Measurements from ENCODE around the gene TSGA10IP. TPM values are rescaled to one million over a fixed set of nuclear protein-coding genes. Genes with fewer than 3 reads are reported as not detected.
"Not testable (repeated sequence)": the region's sequence is repeated elsewhere in the genome, so short reads cannot be mapped to it uniquely, and the experiment has no call there.

The TSGA10IP gene
- total RNA-seq, 1 donor: not detected

DNA sequence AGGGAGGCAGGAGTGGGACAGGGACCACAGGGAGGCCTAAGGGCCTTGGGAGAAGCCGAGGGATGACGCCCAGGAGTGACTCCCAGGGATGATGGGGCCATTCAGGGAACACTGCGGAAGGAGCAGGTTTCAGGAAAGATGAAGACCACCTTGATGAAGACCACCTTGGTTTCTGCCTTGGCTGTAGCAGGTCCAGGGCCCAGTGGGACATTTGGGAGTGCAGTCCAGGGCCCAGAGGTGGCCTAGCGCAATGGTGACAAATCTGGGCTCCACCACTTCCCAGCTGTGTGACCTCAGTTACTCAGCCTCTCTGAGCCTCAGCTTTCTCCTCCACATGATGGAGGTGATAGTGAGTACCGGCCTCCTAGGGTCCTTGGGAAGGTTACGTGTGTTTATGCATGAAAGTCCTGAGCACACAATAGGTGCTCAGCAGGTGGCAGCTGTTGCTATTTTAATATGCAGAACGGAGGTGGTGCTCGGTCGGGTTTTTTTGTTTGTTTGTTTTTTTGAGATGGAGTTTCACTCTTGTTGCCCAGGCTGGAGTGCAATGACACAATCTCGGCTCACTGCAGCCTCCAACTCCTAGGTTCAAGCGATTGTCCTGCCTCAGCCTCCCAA, 770 bp downstream of the TSGA10IP start:
- H3K4me3 ChIP-seq (ENCODE audit: low read depth, low read length): no peak overlapping the region
- TF ChIP-seq CTCF (IDR thresholded peaks at IDR 0.05; ENCODE audit: insufficient read depth, low read length): no peak
- no peak for DNase-seq (ENCODE audit: low read depth)

- DNase-seq (ENCODE audit: low read depth): no peak
- TF ChIP-seq CTCF (IDR thresholded peaks at IDR 0.05; ENCODE audit: insufficient read depth, low read length): no peak
These were observed 1.4 kb downstream of the TSGA10IP start for GRCh38 chr11:65946655-65947054.

DNA sequence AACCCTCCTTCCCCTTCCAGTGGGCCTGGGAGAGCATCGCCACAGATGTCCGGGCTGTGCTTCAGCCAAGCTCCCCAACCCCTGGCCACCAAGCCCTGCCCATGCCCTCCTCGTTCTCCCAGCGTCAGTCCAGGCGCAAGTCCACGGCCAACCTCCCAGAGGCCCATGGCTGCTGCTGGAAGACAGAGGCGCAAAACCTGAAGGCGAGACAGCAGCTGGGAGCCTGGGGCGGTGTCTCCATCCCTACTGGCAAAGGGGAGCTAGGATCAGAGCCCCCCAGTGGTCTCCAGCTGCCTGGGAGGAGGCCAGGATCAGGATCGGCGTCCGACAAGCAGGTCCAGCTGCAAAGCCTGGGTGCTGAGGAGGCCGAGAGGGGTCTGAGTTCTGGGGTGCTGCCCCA, 1.9 kb downstream of the TSGA10IP start:
- no peak for TF ChIP-seq CTCF (IDR thresholded peaks at IDR 0.05; ENCODE audit: insufficient read depth, low read length)
- no peak overlapping the region for H3K4me3 ChIP-seq (ENCODE audit: low read depth, low read length)
- no peak for DNase-seq (ENCODE audit: low read depth)

More at GRCh38 chr11:65946655-65947054, 1.4 kb downstream of the TSGA10IP start:
- no peak overlapping the region for H3K4me3 ChIP-seq (ENCODE audit: low read depth, low read length)

GRCh38 chr11:65947603-65948125, 2.4 kb downstream of the TSGA10IP start:
- no peak overlapping the region for H3K4me3 ChIP-seq (ENCODE audit: low read depth, low read length)
- TF ChIP-seq CTCF (IDR thresholded peaks at IDR 0.05; ENCODE audit: insufficient read depth, low read length): no peak
- DNase-seq (ENCODE audit: low read depth): no peak

DNA sequence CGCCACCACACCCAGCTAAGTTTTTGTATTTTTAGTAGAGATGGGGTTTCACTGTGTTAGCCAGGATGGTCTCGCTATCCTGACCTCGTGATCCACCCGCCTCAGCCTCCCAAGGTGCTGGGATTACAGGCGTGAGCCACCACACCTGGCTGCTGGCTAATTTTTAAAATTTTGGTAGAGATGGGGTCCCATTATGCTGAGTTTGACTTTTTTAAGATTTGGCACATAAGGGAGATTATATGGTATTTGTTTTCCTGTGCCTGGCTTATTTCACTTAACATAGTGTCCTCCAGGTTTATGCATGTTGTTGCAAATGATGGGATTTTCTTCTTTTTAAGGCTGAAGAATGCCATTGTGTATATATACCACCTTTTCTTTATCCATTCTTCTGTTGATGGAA, 5.4 kb downstream of the TSGA10IP start:
- DNase-seq (ENCODE audit: low read depth); H3K4me3 ChIP-seq (ENCODE audit: low read depth, low read length): not testable (repeated sequence)

DNA sequence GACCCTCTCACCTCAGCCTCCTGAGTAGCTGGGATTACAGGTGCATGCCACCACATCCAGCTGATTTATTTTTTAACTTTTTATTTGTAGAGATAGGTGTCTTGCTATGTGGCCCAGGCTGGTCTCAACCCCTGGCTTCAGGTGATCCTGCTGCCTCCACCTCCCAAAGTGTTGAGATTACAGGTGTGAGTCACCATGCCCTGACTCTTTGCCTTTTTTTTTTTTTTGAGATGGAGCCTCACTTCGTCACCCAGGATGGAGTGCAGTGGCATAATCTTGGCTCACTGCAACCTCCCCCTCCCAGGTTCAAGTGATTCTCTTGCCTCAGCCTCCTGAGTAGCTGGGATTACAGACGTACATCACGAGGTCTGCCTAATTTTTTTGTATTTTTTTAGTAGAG, 6.4 kb downstream of the TSGA10IP start:
- H3K4me3 ChIP-seq (ENCODE audit: low read depth, low read length); DNase-seq (ENCODE audit: low read depth): not testable (repeated sequence)

DNA sequence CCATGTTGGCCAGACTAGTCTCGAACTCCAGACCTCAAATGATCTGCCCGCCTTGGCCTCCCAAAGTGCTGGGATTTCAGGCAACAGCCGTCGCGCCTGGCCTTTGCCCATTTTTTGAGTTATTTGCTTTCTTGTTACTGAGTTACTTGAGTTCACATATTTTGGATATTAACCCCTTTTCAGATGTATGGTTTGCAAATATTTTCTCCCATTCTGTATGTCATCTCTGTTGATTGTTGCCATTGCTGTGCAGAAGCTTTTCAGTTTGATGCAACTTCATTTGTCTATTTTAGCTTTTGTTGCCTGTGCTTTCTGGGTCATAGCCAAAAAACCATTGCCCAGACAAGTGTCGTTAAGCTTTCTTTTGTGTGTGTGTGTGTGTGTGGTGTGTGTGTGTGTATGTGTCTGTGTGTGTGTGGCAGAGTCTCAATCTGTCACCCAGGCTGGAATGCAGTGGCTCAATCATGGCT, 6.8 kb downstream of the TSGA10IP start:
- TF ChIP-seq CTCF (IDR thresholded peaks at IDR 0.05; ENCODE audit: insufficient read depth, low read length): no peak
- no peak overlapping the region for H3K4me3 ChIP-seq (ENCODE audit: low read depth, low read length)

GRCh38 chr11:65953471-65953870, 8.2 kb downstream of the TSGA10IP start:
- DNase-seq (ENCODE audit: low read depth): no peak
- no peak overlapping the region for H3K4me3 ChIP-seq (ENCODE audit: low read depth, low read length)
- no peak for TF ChIP-seq CTCF (IDR thresholded peaks at IDR 0.05; ENCODE audit: insufficient read depth, low read length)

More for the DNA sequence above, 6.8 kb downstream of the TSGA10IP start:
- DNase-seq (ENCODE audit: low read depth): no peak

All from fibroblast of the aortic adventitia (primary cell).